T-cell (primary cell): ENCODE data around the gene SLIT3. TPM values are rescaled to one million over a fixed set of nuclear protein-coding genes. Genes with fewer than 3 reads are reported as not detected.
A peak's percentile ranks its signal among the peaks of the same experiment; 100 is the strongest.

ENCODE experiments used
- ATAC-seq, 4 experiments: fragments of 200-7000 bp in 3 of 4; fragments of 150-1000 bp in 1 of 4; cut with Tn5 transposase; replicated peaks in 1 of 4; 1 replicate in 3 of 4; 2 replicates in 1 of 4; pipeline ENCODE4 v1.10.0; 2021; ENCODE audit warnings: moderate library complexity in 3 of 4, mild to moderate bottlenecking in 2 of 4, moderate number of reproducible peaks in 1 of 4
- CTCF ChIA-PET, 2 donors: fragments of 300-600 bp; sonication (Branson Sonifier 250); formaldehyde crosslinking; loops; one replicate each; lab custom pipeline; 2022; ENCODE audit warnings: antibody characterized with exemption in 2 of 2; lab: Charles Lee
- POLR2A ChIA-PET, 2 donors: fragments of 300-600 bp; sonication (Branson Sonifier 250); formaldehyde crosslinking; loops; one replicate each; lab custom pipeline; 2022; ENCODE audit warnings: antibody characterized with exemption in 2 of 2; lab: Charles Lee
- DNase-seq, 35 experiments: peaks; one replicate each; pipeline versions ENCODE4 v3.0.0 to v3.0.0-alpha.2; 2013 to 2023
- H3K27ac ChIP-seq: one replicate; pipeline ENCODE4 v1.5.1; 2013; ENCODE audit warnings: low read length
- H3K27me3 ChIP-seq, 2 experiments: replicated peaks in 1 of 2; 1 replicate in 1 of 2; 2 replicates in 1 of 2; pipeline versions ENCODE4 v1.6.1 to v1.7.0; 2013; ENCODE audit warnings: low read length in 1 of 2, mixed read lengths in 1 of 2; ENCODE audit not compliant: control insufficient read depth in 2 of 2, insufficient read depth in 2 of 2; ENCODE audit errors: extremely low read depth in 1 of 2
- H3K36me3 ChIP-seq, 2 donors: 1 replicate in 1 of 2; 2 replicates in 1 of 2; pipeline versions ENCODE4 v1.6.1 to v1.7.0; 2013; ENCODE audit warnings: low read length in 1 of 2; ENCODE audit not compliant: control insufficient read depth in 2 of 2, insufficient read depth in 1 of 2; ENCODE audit errors: extremely low read depth in 1 of 2
- H3K4me1 ChIP-seq, 2 experiments: 1 replicate in 1 of 2; 2 replicates in 1 of 2; pipeline versions ENCODE4 v1.6.1 to v1.7.0; 2013; ENCODE audit warnings: low read length in 2 of 2, mixed read lengths in 1 of 2; ENCODE audit not compliant: insufficient read depth in 2 of 2, control insufficient read depth in 1 of 2; ENCODE audit errors: extremely low read depth in 1 of 2
- H3K4me3 ChIP-seq, 2 donors: 1 replicate in 1 of 2; 2 replicates in 1 of 2; pipeline versions ENCODE4 v1.5.1 to v1.7.0; 2013; ENCODE audit warnings: mild to moderate bottlenecking in 2 of 2, low read length in 1 of 2, moderate library complexity in 1 of 2; ENCODE audit not compliant: control insufficient read depth in 1 of 2; ENCODE audit errors: extremely low read depth in 1 of 2
- H3K9me3 ChIP-seq: 2 replicates; pipeline ENCODE4 v1.7.0; 2013
- H3K27ac Mint-ChIP-seq, 2 donors: one replicate each; pipeline ENCODE4 v1.8.0; 2020 to 2021; ENCODE audit warnings: mild to moderate bottlenecking in 2 of 2, mixed read lengths in 2 of 2
- H3K27me3 Mint-ChIP-seq, 2 donors: one replicate each; pipeline ENCODE4 v1.8.0; 2021 to 2022; ENCODE audit warnings: mixed read lengths in 2 of 2
- H3K36me3 Mint-ChIP-seq: one replicate; pipeline ENCODE4 v1.8.0; 2021; ENCODE audit warnings: mixed read lengths
- H3K4me1 Mint-ChIP-seq, 3 donors: one replicate each; pipeline ENCODE4 v1.8.0; 2020 to 2022; ENCODE audit warnings: mixed read lengths in 3 of 3, mild to moderate bottlenecking in 1 of 3
- H3K4me3 Mint-ChIP-seq, 3 donors: one replicate each; pipeline ENCODE4 v1.8.0; 2020 to 2022; ENCODE audit warnings: mild to moderate bottlenecking in 3 of 3, mixed read lengths in 3 of 3, moderate library complexity in 3 of 3
- H3K9me3 Mint-ChIP-seq, 3 donors: one replicate each; pipeline ENCODE4 v1.8.0; 2020 to 2022; ENCODE audit warnings: mixed read lengths in 3 of 3
- WGBS: methylation state at CpG from one replicate; pipeline ENCODE4 v1.1.5; 2013; ENCODE audit warnings: missing lambda C conversion rate; ENCODE audit not compliant: insufficient coverage; 5-methylcytosine and 5-hydroxymethylcytosine counted together
- total RNA-seq, 35 experiments: library from RNA in 6 of 35; stranded (reverse) in 6 of 35; fragments of 120-200 nt in 1 of 35; gene quantifications; one replicate each; pipeline versions ENCODE4 v1.2.1 to v1.2.4 and lab custom pipeline; 2013 to 2026

The SLIT3 gene
- total RNA-seq, 5 donors from 2014 or later (not counting 1 experiment from before 2014, with no cell fraction given), result 0.13 to 0.32 (median 0.13) TPM; not detected in 2

GRCh38 chr5:168752416-168753190 lies 548.3 kb downstream of the SLIT3 start:
- DNase-seq (no peak), ATAC-seq (no peak)
- Mint-ChIP-seq H3K4me1 (peaks cover 0 to 2% (median 0%) of the 10 kb centered on the region in 3 donors), H3K27ac (no peak overlapping the region), H3K36me3 (no peaks in the 10 kb centered on the region), H3K27me3 (peaks cover 2 to 7% of the 10 kb centered on the region in 2 donors), H3K9me3 (no peaks in the 10 kb centered on the region), H3K4me3 (no peak overlapping the region)
- H3K9me3 ChIP-seq, result no peaks in the 10 kb centered on the region
- H3K36me3 ChIP-seq, result no peaks in the 10 kb centered on the region
- no peak overlapping the region for H3K4me3 ChIP-seq
- ChIA-PET CTCF (no interaction called here), POLR2A (no interaction called here)
- H3K27me3 ChIP-seq, result peaks cover 0 to 18% of the 10 kb centered on the region in 2 experiments
- H3K4me1 ChIP-seq, result no peaks in the 10 kb centered on the region
- H3K27ac ChIP-seq, result no peak overlapping the region
- 80% methylated on average over 8 of the region's 18 CpGs for WGBS

GRCh38 chr5:168752012-168752411 lies 548.9 kb downstream of the SLIT3 start:
- DNase-seq (no peak), ATAC-seq (no peak)
- no peak overlapping the region for H3K27ac Mint-ChIP-seq
- 83% methylated on average over 3 of the region's 3 CpGs for WGBS
- H3K27me3 Mint-ChIP-seq, result peaks cover 3 to 7% of the 10 kb centered on the region in 2 donors
- peaks cover 0 to 8% (median 0%) of the 10 kb centered on the region in 3 donors for H3K4me1 Mint-ChIP-seq
- Histone ChIP-seq H3K27ac (no peak overlapping the region), H3K27me3 (peaks cover 0 to 18% of the 10 kb centered on the region in 2 experiments), H3K4me1 (no peaks in the 10 kb centered on the region), H3K4me3 (no peak overlapping the region), H3K36me3 (no peaks in the 10 kb centered on the region), H3K9me3 (no peaks in the 10 kb centered on the region)
- ChIA-PET POLR2A (no interaction called here), CTCF (no interaction called here)
- H3K9me3 Mint-ChIP-seq, result peaks cover 0 to 3% (median 0%) of the 10 kb centered on the region in 3 donors
- H3K4me3 Mint-ChIP-seq, result no peak overlapping the region
- H3K36me3 Mint-ChIP-seq, result no peaks in the 10 kb centered on the region

GRCh38 chr5:168750926-168751325 lies 550.0 kb downstream of the SLIT3 start:
- H3K4me1 Mint-ChIP-seq, result peaks cover 0 to 9% (median 0%) of the 10 kb centered on the region in 3 donors
- Histone ChIP-seq H3K27ac (no peak overlapping the region), H3K9me3 (no peaks in the 10 kb centered on the region), H3K4me1 (no peaks in the 10 kb centered on the region), H3K36me3 (no peaks in the 10 kb centered on the region), H3K4me3 (no peak overlapping the region), H3K27me3 (peaks cover 0 to 13% of the 10 kb centered on the region in 2 experiments)
- H3K27me3 Mint-ChIP-seq, result peaks cover 3 to 4% of the 10 kb centered on the region in 2 donors
- H3K4me3 Mint-ChIP-seq, result no peak overlapping the region
- no peak overlapping the region for H3K27ac Mint-ChIP-seq
- DNase-seq, result no peak
- ATAC-seq, result no peak
- POLR2A ChIA-PET, result interaction anchor here in 1 of 2 donors (1.1 kb wide), 1 partner anchor 13 kb away, joined by 4 read pairs; no protein-coding TSS in a partner anchor
- H3K9me3 Mint-ChIP-seq, result peaks cover 0 to 3% (median 0%) of the 10 kb centered on the region in 3 donors
- CTCF ChIA-PET, result no interaction called here
- H3K36me3 Mint-ChIP-seq, result no peaks in the 10 kb centered on the region
- 79% methylated on average over 6 of the region's 6 CpGs for WGBS

GRCh38 chr5:168749391-168750100 lies 551.4 kb downstream of the SLIT3 start:
- no peaks in the 10 kb centered on the region for H3K9me3 ChIP-seq
- CTCF ChIA-PET, result no interaction called here
- peaks cover 3 to 4% of the 10 kb centered on the region in 2 donors for H3K27me3 Mint-ChIP-seq
- no peaks in the 10 kb centered on the region for H3K36me3 Mint-ChIP-seq
- H3K4me3 Mint-ChIP-seq, result no peak overlapping the region
- DNase-seq, result no peak
- WGBS, result 77% methylated on average over 5 of the region's 11 CpGs
- peaks cover 0 to 3% (median under 1%) of the 10 kb centered on the region in 3 donors for H3K9me3 Mint-ChIP-seq
- H3K36me3 ChIP-seq, result no peaks in the 10 kb centered on the region
- H3K4me1 ChIP-seq, result no peaks in the 10 kb centered on the region
- no peak for ATAC-seq
- H3K4me1 Mint-ChIP-seq, result peaks cover 0 to 9% (median 0%) of the 10 kb centered on the region in 3 donors
- H3K4me3 ChIP-seq, result no peak overlapping the region
- POLR2A ChIA-PET, result interaction anchor here in 1 of 2 donors (1.1 kb wide), 1 partner anchor 12 kb away, joined by 4 read pairs; no protein-coding TSS in a partner anchor
- H3K27ac ChIP-seq, result no peak overlapping the region
- H3K27me3 ChIP-seq, result peaks cover 0 to 9% of the 10 kb centered on the region in 2 experiments
- no peak overlapping the region for H3K27ac Mint-ChIP-seq

GRCh38 chr5:168747987-168748777 lies 552.8 kb downstream of the SLIT3 start:
- H3K36me3 ChIP-seq, result no peaks in the 10 kb centered on the region
- Mint-ChIP-seq H3K27me3 (peaks cover 3 to 4% of the 10 kb centered on the region in 2 donors), H3K27ac (no peak overlapping the region), H3K9me3 (peaks cover 4 to 7% (median 4%) of the 10 kb centered on the region in 3 donors), H3K4me1 (peaks cover 0 to 9% (median 0%) of the 10 kb centered on the region in 3 donors), H3K36me3 (no peaks in the 10 kb centered on the region), H3K4me3 (no peak overlapping the region)
- CTCF ChIA-PET, result no interaction called here
- ATAC-seq (no peak), DNase-seq (peak in 10 of 35 experiments; percentile 2 to 18 (median 7))
- H3K27ac ChIP-seq, result no peak overlapping the region
- WGBS, result 57% methylated on average over 12 of the region's 19 CpGs
- no peaks in the 10 kb centered on the region for H3K9me3 ChIP-seq
- no peaks in the 10 kb centered on the region for H3K4me1 ChIP-seq
- H3K27me3 ChIP-seq, result peaks cover 0 to 4% of the 10 kb centered on the region in 2 experiments
- POLR2A ChIA-PET, result no interaction called here
- H3K4me3 ChIP-seq, result no peak overlapping the region
